ENCODE data around the gene C19orf25. TPM values are rescaled to one million over a fixed set of nuclear protein-coding genes. Genes with fewer than 3 reads are reported as not detected.

The C19orf25 gene
- total and polyA plus RNA-seq, 2 donors (not counting 1 experiment from before 2014, with no cell fraction given), result 11.2 to 24.8 TPM

GRCh38 chr19:1503925-1504773, 25.1 kb upstream of the C19orf25 start:
- no peak for DNase-seq (ENCODE audit: low read depth in 2 of 2)
- Histone ChIP-seq H3K79me2 (ENCODE audit: control insufficient read depth, insufficient read depth, low read length) (no peaks in the 10 kb centered on the region), H3K4me3 (replicated peaks in 1 of 4; ENCODE audit: control extremely low read depth in 1 of 4, insufficient read depth in 1 of 4, low read depth in 3 of 4, low read length in 4 of 4) (no peak overlapping the region), H3K36me3 (ENCODE audit: control insufficient read depth, insufficient read depth, low read length) (no peaks in the 10 kb centered on the region), H3K27ac (ENCODE audit: insufficient read depth, low read length) (no peak overlapping the region), H2AFZ (ENCODE audit: low read length) (no peak overlapping the region), H3K9ac (ENCODE audit: insufficient read depth, low read length) (no peak overlapping the region), H3K9me3 (ENCODE audit: control insufficient read depth, insufficient read depth, low read depth, low read length) (no peaks in the 10 kb centered on the region), H3K27me3 (ENCODE audit: control insufficient read depth, insufficient read depth, low read length) (peaks cover 9% of the 10 kb centered on the region), H3K4me1 (ENCODE audit: control insufficient read depth, extremely low read depth, insufficient read depth, low read length) (peaks cover 2% of the 10 kb centered on the region), H4K20me1 (ENCODE audit: control insufficient read depth, extremely low read depth, insufficient read depth, low read length) (no peaks in the 10 kb centered on the region), H3K4me2 (ENCODE audit: extremely low read depth, insufficient read depth, low read length) (no peak overlapping the region)
- TF ChIP-seq CTCF (conservative IDR thresholded peaks at IDR 0.05 in 1 of 2, IDR thresholded peaks at IDR 0.05 in 1 of 2; ENCODE audit: low read depth in 1 of 2, low read length in 2 of 2), result no peak
- no peak for TF ChIP-seq EZH2 (IDR thresholded peaks at IDR 0.05; ENCODE audit: low read length, missing control alignments)

- DNase-seq (ENCODE audit: low read depth in 2 of 2), result peak in 1 of 2 donors; percentile 20
- peak overlapping the region; percentile 48 for H3K4me2 ChIP-seq (ENCODE audit: extremely low read depth, insufficient read depth, low read length)
- no peaks in the 10 kb centered on the region for H3K79me2 ChIP-seq (ENCODE audit: control insufficient read depth, insufficient read depth, low read length)
- H3K27me3 ChIP-seq (ENCODE audit: control insufficient read depth, insufficient read depth, low read length), result peaks cover 9% of the 10 kb centered on the region
- H3K4me3 ChIP-seq (replicated peaks in 1 of 4; ENCODE audit: control extremely low read depth in 1 of 4, insufficient read depth in 1 of 4, low read depth in 3 of 4, low read length in 4 of 4), result peak overlapping the region in 1 of 4 experiments; percentile 28
- H3K9ac ChIP-seq (ENCODE audit: insufficient read depth, low read length), result no peak overlapping the region
- no peaks in the 10 kb centered on the region for H3K36me3 ChIP-seq (ENCODE audit: control insufficient read depth, insufficient read depth, low read length)
- H2AFZ ChIP-seq (ENCODE audit: low read length), result no peak overlapping the region
- TF ChIP-seq EZH2 (IDR thresholded peaks at IDR 0.05; ENCODE audit: low read length, missing control alignments) (peak; percentile 76), CTCF (conservative IDR thresholded peaks at IDR 0.05 in 1 of 2, IDR thresholded peaks at IDR 0.05 in 1 of 2; ENCODE audit: low read depth in 1 of 2, low read length in 2 of 2) (peak; percentile 54 to 60)
- no peaks in the 10 kb centered on the region for H4K20me1 ChIP-seq (ENCODE audit: control insufficient read depth, extremely low read depth, insufficient read depth, low read length)
- peaks cover 2% of the 10 kb centered on the region for H3K4me1 ChIP-seq (ENCODE audit: control insufficient read depth, extremely low read depth, insufficient read depth, low read length)
- no peaks in the 10 kb centered on the region for H3K9me3 ChIP-seq (ENCODE audit: control insufficient read depth, insufficient read depth, low read depth, low read length)
- H3K27ac ChIP-seq (ENCODE audit: insufficient read depth, low read length), result no peak overlapping the region
These were observed 24.3 kb upstream of the C19orf25 start for GRCh38 chr19:1503089-1503924.

DNA sequence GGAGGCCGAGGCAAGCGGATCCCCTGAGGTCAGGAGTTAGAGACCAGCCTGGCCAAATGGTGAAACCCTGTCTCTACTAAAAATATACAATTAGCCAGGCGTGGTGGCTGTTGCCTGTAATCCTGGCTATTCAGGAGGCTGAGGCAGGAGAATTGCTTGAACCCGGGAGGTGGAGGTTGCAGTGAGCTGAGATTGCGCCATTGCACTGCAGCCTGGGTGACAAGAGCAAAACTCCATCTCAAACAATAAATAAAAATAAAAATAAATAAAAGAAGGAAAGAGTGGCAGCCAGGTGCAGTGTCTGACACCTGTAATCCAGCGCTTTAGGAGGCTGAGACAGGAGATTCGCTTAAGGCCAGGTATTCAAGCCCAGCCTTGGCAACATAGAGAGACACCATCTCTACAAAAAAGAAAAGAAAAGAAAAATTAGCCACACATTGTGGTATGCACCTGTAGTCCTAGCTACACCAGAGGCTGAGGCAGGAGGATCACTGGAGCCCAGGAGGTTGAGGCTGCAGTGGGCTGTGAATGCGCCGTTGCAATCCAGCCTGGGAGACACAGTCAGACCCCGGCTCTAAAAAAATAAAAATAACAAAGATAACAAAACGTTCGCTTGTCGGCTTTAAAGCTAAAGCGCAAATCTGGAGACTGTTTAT, 23.5 kb upstream of the C19orf25 start:
- H4K20me1 ChIP-seq (ENCODE audit: control insufficient read depth, extremely low read depth, insufficient read depth, low read length), result no peaks in the 10 kb centered on the region
- no peak for DNase-seq (ENCODE audit: low read depth in 2 of 2)
- no peak overlapping the region for H2AFZ ChIP-seq (ENCODE audit: low read length)
- H3K27me3 ChIP-seq (ENCODE audit: control insufficient read depth, insufficient read depth, low read length), result peaks cover 9% of the 10 kb centered on the region
- H3K4me3 ChIP-seq (replicated peaks in 1 of 4; ENCODE audit: control extremely low read depth in 1 of 4, insufficient read depth in 1 of 4, low read depth in 3 of 4, low read length in 4 of 4), result no peak overlapping the region
- no peaks in the 10 kb centered on the region for H3K79me2 ChIP-seq (ENCODE audit: control insufficient read depth, insufficient read depth, low read length)
- H3K36me3 ChIP-seq (ENCODE audit: control insufficient read depth, insufficient read depth, low read length), result no peaks in the 10 kb centered on the region
- peak overlapping the region; percentile 48 for H3K4me2 ChIP-seq (ENCODE audit: extremely low read depth, insufficient read depth, low read length)
- no peaks in the 10 kb centered on the region for H3K9me3 ChIP-seq (ENCODE audit: control insufficient read depth, insufficient read depth, low read depth, low read length)
- TF ChIP-seq CTCF (conservative IDR thresholded peaks at IDR 0.05 in 1 of 2, IDR thresholded peaks at IDR 0.05 in 1 of 2; ENCODE audit: low read depth in 1 of 2, low read length in 2 of 2) (no peak), EZH2 (IDR thresholded peaks at IDR 0.05; ENCODE audit: low read length, missing control alignments) (no peak)
- H3K4me1 ChIP-seq (ENCODE audit: control insufficient read depth, extremely low read depth, insufficient read depth, low read length), result peaks cover 2% of the 10 kb centered on the region
- no peak overlapping the region for H3K27ac ChIP-seq (ENCODE audit: insufficient read depth, low read length)
- no peak overlapping the region for H3K9ac ChIP-seq (ENCODE audit: insufficient read depth, low read length)
